Stimulated activated CD4-positive, alpha-beta T cell treated with anti-CD3 and anti-CD28 coated beads, Interleukin-12 subunit alpha, Interleukin-12 subunit beta, amount 100 ng/mL, for 4 hours (primary cell): Measurements from ENCODE around the gene SIK3.
"Not testable (repeated sequence)": the region's sequence is repeated elsewhere in the genome, so short reads cannot be mapped to it uniquely, and the experiment has no call there.

ENCODE experiments used
- DNase-seq: peaks from one replicate; pipeline ENCODE4 v3.0.0-alpha.2; 2020

The SIK3 gene

DNA sequence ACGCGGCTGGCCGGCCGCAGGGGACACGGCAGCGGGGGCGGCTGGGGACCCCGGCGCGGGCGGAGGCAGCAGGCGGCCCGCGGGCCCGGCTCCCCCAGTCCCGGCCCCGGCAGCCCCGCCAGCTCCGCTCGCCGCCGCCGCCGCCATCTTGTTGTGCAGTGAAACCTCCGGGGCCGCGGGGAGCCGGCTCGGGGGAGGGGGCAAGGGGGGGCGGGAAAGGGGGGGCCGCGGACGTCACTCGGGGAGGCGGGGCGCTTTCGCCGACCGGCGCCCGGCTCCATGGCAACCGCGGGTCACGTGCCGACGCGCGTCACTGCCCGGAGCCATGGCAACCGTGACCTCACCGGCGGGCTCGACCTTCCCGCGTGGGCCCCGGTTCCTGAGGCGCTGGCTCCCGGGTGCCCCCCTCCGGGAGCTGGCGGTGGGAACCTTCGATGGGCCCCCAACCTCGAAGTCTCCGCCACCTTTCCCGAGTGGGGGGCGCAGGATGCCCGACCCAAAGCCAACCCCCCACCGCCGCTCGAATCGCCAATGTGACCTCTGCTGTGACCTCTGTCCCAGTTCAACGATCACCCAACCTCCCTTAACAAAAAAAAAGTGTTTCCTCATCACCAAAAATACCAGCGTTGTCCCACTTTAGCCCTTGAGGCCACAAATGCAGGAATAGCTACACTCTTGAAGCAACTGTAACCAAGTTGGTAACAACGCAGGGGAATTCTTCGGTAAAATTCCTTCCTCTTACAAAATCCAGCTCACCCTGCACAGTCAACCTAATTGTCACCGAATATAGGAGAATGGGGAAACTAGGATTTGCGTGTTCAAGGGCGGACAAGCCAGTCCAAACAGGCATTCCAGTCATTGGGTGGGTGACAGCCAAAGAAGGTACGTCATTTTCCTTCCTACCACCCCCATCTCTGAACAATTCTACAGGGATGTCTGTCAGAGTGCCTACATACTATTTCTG, at the start of gene SIK3:
Gene SIK3 (minus strand): TSS at position 160 of the 964 bp plus-strand sequence. CDS start 13 bp downstream, at position 147.
- peak; percentile 93 for DNase-seq

DNA sequence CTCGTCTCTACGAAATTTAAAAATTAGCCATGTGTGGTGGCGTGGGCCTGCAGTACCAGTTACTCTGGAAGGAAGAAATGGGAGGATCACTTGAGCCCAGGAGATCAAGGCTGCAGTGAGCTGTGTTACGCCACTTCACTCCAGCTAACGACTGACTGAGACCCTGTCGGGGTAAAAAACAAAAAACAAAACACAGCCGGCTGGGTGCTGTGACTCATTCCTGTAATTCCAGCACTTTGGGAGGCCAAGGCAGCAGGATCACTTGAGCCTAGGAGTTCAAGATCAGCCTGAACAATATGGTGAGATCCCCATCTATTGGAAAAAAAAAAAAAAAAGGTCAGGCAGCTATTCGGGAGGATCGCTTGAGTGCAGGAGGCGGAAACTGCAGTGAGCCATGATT, 48.3 kb upstream of the SIK3 start:
- DNase-seq, result no peak

DNA sequence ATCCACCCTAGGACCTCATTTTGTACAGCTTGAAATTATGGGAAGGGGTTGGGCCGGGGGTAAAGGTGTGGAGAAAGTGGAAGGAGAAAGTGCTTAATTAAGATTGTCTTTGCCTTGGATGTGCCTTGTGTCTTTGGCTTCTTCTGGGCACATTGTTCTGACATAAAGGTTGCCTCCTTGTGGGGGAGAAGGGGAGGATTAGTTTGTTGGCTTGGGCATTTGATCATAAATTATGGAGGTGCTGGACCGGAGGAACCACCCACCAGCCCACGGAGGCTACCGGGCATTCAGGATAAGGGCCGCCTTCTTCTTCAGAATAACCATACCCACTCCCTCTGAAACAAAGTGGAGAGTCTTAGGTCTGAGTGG, 47.1 kb upstream of the SIK3 start:
- DNase-seq, result no peak

DNA sequence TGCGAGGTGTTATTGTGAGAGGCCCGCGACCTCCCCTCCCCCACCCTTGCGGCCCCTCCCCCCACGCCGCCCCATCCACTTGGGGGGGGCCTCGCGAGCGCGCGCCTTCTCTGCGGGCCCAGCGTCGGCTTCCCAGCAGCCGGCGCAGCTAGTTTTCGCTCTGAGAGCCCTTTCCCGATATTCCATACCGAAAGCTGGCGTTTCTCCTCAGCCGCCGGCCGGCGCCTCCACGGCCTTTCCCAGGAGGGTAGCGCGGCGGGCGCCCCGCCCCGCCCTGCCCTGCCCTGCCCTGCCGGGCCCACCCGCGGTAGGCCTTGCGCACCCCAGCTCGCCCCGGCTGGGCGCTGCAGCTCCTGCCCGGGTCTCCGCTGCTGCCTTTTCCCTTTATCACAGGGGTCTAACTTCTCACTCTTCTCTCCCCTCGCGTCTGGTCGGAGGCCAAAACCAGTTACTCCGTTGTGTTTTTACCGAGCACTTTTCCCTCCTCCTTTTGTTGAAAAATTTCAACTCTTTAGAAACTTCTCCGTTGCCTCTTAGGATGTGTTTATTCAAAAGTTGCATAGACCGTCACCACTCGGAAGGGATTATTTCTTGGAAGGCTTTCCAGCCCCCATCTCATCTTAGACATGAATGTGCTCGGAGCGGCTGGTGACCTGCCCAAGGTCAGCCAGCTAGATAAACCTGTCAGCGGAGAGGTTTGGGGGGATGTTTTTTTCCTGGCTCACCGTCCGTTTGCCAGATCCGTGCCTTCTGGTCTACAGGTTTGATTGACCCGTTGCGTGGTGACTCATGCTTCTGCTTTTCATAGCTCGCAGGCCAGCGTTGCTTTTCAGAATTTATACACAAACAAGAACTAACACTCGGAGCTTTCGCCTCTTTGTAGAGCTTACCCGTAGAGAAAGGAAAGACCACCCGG, 46.5 kb upstream of the SIK3 start:
- DNase-seq, result peak; percentile 6

DNA sequence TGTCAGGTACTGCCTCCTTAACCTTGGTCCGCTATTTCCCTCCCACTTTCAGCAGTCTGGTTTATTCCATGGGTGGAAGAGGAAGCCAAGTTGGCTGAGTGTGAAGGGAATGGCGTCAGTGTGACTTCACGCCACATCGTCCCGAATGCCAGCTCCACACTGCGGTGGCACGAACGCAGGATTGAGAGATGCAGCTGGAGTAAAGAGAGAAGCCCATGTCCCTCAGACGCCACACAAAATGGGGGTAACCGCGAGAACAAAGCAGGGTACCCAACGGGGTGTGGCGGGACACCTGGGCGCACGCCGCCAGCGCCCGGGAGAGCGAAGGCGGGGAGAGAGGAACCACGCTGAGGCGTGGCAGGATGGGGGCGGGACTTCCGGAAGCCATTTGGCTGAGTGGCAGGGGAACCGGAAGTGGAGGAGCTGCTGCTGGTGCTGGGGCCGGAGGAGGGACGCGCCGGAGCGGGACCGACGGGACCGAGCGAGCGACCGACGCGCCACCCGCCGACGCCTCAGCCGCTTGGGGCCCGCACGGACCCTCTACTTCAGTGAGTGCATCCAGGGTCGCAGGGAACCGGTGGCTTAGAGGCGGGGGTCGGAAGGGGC, 45.7 kb upstream of the SIK3 start, which contains the start of gene PAFAH1B2:
Gene PAFAH1B2 (plus strand): TSS at position 417 of the 606 bp plus-strand sequence. CDS start 8,161 bp downstream, outside the sequence.
- DNase-seq, result peak; percentile 95

DNA sequence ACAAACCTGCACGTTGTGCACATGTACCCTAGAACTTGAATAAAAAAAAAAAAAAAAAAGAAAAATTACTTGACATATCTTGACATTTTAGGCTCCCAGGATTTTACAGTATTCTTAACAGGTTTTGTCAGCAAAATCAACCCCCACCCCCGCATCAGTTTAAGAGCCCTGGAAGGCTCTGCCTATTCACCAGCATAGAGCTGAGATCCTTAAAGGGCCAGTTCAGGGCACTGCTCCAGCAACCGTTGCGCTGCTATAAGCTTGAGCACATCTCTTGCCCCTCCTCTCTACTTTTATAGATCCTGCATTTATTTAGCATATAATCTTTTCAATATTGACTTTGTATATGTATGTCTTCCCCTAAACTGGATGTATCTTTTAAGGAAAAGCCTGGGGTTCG, 45.2 kb upstream of the SIK3 start:
- DNase-seq, result peak; percentile 28

DNA sequence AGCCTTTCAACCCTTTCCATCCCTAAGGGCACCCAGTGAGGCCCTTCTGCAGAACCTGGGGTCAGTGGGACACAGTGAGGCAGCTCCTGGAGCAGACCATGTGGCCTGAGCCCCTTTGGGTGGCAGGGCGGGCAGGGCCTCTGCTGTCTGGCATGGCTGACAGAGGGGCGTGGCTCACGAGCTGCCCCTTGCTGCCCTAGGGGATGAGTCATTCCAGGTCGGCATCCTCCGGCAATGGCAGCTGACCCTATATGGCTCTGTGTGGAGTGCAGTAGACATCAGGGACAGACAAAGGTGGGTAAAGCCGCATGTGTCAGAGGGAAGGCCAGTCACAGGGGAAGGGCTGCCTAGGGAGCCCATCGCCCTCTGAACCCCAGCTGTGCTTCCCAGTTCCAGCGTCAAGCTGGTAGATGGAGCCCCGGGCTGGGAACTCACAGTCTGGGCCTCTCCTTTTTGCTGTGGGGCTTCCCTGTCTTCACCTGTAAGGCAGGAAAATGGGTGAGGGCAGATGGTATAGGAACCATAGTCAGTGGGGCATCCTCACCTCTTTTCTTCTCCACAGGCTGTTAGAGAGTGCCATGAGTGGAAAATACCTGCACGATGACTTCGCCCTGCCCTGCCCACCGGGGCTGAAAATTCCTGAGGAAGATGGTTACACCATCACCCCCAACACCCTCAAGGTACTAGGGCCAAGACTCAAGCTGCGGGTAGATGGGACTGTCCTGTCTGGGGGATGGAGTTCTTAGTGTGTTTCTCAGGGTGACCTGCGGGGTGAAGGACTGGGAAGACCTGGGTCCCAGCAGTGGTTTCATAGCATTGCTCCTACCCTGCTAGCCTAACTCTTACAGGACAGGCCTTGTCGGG, 39.2 kb upstream of the SIK3 start:
- DNase-seq, result not testable (repeated sequence)

DNA sequence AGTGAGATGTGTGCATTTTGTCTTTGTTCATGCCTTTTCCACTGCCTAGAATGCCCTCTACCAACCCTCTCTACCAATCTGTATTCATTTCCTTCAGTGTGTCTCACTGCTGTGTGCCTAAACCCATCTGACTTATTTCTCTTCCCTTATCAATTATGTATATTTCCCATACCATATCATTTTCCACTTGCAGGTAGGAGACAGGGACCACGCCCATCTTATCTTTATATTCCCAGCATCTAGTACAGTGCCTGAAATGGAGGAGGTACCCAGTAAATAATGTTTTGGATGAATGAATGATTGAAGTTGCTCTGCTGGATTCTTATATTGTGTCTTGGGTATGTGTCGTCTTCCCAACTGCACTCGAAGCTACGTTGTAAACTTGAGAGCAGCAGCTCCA, 36.8 kb upstream of the SIK3 start:
- DNase-seq, result not testable (repeated sequence)

DNA sequence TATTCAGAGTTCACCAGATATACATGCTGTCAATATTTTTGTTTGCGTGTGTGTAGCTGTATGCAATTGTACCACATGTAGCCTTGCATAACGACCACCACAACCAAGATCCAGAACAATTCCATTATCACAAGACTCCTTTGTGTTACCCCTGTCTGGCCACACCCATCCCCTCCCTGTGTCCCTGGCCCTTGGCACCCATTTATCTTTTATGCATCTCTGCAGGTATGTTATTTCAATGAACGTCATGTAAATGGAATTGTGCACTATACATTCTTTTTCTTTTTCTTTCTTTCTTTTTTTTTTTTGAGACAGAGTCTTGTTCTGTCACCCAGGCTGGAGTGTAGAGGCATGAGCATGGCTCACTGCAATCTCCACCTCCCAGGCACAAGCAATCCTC, 36.2 kb upstream of the SIK3 start:
- no peak for DNase-seq

DNA sequence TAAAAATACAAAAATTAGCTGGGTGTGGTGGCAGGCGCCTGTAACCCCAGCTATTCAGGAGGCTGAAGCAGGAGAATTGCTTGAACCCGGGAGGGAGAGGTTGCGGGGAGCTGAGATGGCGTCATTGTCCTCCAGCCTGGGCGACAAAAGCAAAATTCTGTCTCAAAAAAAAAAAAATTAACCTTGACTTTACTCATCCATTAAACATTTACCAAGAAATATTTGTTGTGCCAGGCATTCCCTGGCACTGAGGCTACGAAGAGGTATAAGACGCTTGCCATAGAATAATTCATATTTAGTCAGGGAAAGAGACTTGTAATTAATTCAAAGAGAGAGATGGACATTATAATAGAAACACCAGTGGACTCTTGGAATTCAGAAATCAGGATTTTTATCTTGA, 32.7 kb upstream of the SIK3 start:
- DNase-seq, result no peak

DNA sequence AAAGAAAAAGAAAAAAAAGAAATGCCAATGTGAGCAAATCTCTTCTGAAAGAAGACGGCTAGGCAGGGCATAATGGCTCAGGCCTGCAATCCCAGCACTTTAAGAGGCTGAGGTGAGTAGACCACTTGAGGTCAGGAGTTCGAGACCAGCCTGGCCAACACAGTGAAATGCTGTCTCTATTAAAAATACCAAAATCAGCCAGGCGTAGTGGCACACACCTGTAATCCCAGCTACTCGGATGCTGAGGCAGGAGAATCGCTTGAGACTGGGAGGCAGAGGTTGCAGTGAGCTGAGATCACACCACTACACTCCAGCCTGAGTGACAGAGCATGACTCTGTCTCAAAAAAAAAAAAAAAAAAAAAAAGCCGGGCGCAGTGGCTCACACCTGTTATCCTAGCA, 32.2 kb upstream of the SIK3 start:
- DNase-seq, result not testable (repeated sequence)

DNA sequence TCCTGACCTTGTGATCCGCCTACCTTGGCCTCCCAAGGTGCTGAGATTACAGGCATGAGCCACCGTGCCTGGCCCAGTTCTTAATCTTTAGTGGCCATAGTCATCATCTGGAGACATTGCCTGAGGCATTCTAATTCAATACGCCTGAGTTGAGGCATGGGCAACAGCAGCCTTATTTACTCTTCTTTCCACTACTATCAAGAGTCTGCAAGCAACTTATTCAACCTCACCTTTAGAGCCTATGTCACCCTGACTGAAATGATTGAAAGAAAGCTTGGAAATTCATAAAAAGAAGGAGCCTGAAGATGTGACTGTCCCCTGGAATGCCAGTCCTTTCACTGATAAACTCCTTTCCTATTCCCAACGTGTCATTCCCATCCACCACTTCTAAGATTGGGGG, 30.1 kb upstream of the SIK3 start:
- DNase-seq, result no peak

DNA sequence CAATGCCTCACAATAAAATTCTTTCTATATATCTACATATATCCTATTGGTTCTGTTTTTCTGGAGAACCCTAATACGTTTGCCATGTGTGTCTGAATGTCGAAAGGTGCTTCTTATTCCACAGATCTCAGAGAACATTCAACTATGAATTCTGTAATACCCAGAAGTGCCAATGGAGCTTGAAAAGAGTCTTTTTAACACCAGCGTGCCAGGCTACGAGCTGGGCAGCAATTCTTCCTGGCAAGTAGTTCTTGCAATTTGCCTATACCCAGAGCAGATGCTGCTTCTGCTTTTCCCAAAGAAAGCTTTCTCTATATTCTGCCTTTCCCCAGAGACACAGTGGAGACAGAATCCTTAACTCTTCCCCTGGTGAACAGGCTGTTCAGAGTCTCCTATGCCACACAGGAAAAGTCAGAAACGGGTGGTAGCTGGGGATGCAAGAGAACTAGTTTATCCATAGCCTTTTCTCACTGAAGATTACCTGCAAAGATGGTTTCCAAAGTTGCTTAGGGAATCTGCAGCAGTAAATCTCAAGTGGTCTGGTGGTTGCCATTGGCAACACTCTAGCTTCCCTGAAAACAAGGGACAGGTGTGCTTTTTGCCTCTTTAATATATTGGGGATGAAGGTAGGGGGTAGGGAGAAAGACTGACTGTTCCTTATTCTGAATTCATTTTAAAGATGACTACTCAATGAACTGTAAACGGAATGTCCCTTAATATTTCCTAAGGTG, 29.1 kb upstream of the SIK3 start:
- no peak for DNase-seq

DNA sequence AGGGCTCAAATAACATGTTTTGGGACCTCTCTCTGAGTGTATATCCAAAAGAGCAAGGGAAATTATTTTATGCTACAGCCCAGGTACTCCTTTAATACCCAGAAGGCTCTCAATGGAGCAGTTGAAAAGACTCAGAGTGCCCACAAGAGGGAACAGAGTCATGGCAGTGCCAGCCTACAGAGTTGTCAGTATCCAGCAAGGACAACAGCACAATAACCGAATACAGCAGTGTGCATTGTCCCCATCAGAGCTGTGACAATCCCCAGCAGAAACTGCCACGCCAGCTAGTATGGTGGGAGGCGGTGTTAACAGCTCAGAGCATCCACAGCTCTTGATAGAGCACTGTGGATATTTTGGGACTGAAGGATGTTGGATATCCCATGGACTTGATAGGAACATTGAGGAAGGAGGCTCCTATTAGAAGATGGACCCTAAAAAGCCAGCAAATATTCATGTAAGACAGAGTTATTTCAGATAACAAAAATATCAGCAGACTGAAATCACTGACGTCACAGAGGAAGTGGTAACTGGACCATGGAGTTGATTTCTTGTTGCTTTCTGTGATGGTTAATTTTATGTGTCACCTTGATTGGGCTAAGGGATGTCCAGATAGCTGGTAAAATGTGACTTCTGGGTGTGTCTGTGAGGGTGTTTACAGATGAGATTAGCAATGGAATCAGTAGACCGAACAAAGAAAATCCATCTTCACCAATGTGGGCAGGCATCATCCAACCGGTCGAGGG, 28.2 kb upstream of the SIK3 start:
- DNase-seq, result no peak

DNA sequence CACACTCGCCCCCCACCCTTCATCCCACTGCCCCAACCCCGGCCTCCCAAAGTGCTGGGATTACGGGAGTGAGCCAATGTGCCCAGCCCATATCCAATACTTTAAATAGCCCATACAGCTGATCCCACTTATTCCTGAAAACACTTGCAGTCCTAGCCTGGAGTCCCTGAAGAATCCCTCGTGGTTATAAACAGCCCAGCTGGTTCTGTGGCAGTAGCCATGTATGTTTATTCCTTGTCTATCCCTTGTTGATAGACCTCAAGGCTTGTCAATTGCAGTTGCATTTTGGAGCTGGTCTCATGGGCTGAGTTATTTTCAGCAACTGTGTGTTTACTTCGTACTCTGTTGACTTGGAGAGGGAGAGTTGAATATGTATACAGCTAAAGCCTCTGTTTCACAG, 24.3 kb upstream of the SIK3 start:
- no peak for DNase-seq

DNA sequence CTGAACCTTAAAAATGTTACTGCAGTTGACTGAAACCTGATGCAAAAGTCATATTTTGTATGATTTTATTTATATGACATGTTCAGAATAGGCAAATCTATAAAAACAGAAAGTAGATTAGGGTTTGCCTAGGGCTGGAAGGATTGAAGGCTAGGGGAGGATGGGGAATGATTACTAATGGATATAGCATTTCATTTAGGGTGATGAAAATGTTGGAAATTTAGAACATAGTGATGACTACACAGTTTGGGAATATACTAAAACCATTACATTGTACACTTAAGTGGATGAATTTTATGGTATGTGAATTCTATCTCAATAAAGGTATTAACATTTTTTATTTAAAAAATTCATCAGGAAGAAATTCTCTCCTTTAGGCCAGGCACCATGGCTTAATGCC, 22.9 kb upstream of the SIK3 start:
- DNase-seq, result no peak

DNA sequence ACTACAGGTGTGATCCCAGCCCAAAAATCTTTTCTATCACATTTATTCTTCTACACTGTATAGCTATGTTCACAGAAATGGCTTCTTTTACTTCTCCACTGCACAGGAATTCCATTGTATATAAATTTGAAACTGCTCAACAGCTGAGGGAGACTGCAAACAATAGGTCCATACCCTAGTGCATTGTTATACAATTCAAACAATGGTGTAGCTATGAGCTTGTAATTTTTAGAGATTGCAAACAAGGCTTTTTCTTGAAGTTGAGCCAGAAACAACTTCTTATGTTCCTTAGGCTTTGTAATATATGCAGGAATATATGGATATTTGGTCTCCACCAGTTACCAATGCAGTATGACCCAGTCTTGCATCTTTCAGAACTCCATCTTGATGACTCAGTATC, 19.5 kb upstream of the SIK3 start:
- no peak for DNase-seq

DNA sequence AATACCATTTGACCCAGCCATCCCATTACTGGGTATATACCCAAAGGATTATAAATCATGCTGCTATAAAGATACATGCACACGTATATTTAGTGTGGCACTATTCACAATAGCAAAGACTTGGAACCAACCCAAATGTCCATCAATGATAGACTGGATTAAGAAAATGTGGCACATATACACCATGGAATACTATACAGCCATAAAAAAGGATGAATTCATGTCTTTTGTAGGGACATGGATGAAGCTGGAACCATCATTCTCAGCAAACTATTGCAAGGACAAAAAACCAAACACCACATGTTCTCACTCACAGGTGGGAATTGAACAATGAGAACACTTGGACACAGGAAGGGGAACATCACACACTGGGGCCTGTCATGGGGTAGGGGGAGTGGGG, 14.7 kb upstream of the SIK3 start:
- not testable (repeated sequence) for DNase-seq

DNA sequence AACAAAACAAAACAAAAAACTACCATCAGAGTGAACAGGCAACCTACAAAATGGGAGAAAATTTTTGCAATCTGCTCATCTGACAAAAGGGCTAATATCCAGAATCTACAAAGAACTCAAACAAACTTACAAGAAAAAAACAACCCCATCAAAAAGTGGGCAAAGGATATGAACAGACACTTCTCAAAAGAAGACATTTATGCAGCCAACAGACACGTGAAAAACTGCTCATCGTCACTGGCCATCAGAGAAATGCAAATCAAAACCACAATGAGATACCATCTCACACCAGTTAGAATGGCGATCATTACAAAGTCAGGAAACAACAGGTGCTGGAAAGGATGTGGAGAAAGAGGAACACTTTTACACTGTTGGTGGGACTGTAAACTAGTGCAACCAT, 14.3 kb upstream of the SIK3 start:
- DNase-seq, result not testable (repeated sequence)

DNA sequence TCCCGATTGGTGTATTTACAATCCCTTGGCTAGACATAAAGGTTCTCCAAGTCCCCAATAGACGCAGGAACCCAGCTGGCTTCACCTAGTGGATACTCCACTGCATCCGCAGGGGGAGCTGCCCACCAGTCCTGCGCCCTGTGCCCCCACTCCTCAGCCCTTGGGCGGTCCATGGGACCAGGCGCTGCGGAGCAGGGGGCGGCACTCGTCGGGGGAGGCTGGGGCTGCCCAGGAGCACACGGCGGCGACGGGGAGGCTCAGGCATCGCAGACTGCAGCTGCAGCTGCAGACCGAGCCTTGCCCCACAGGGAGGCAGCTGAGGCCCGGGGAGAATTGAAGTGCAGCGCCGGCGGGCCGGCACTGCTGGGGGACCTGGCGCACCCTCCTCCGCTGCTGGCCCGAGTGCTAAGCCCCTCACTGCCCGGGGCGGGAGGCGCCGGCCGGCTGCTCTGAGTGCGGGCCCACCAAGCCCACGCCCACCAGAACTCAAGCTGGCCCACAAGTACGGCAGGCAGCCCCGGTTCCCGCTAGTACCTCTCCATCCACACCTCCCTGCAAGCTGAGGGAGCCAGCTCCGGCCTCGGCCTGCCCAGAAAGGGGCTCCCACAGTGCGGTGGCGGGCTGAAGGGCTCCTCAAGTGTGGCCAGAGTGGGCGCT, 12.2 kb upstream of the SIK3 start:
- no peak for DNase-seq
